ENCODE results near the gene QRICH1.

GRCh38 chr3:49057268-49057667, 36.6 kb downstream of the QRICH1 start:
- no peak for TF ChIP-seq CTCF (IDR thresholded peaks at IDR 0.05)
- TF ChIP-seq POLR2A (IDR thresholded peaks at IDR 0.05), result no peak

Data from breast epithelium (tissue), 3 donors.